LNCAP (cell line): ENCODE data around the gene CACNG8.

ENCODE experiments used
- TF ChIP-seq, protein P1 (sequence below): fragments of 450-650 bp; IDR thresholded peaks from 2 replicates; pipeline ENCODE4 v1.5.1; 2017; ENCODE audit warnings: mild to moderate bottlenecking

CACNG8 gene

DNA sequence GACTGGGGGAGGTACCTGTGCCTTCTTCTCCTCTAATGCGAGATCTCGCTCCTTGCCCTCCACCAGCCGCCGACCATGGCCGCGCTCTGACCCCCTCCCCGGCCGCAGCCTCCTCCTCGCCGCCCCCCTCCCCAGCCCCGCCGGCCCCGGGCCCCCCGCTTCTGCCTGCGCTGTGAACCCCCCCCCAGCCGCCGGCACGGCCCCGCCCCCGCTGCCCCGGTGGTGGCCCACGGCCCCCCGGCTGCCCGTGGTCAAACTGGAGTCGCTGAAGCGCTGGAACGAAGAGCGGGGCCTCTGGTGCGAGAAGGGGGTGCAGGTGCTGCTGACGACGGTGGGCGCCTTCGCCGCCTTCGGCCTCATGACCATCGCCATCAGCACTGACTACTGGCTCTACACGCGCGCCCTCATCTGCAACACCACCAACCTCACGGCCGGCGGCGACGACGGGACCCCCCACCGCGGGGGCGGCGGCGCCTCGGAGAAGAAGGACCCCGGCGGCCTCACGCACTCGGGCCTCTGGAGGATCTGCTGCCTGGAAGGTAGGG lies at the start of gene CACNG8:
Gene CACNG8 (plus strand): TSS at position 51 of the 545 bp plus-strand sequence.
- TF ChIP-seq, protein P1, sequence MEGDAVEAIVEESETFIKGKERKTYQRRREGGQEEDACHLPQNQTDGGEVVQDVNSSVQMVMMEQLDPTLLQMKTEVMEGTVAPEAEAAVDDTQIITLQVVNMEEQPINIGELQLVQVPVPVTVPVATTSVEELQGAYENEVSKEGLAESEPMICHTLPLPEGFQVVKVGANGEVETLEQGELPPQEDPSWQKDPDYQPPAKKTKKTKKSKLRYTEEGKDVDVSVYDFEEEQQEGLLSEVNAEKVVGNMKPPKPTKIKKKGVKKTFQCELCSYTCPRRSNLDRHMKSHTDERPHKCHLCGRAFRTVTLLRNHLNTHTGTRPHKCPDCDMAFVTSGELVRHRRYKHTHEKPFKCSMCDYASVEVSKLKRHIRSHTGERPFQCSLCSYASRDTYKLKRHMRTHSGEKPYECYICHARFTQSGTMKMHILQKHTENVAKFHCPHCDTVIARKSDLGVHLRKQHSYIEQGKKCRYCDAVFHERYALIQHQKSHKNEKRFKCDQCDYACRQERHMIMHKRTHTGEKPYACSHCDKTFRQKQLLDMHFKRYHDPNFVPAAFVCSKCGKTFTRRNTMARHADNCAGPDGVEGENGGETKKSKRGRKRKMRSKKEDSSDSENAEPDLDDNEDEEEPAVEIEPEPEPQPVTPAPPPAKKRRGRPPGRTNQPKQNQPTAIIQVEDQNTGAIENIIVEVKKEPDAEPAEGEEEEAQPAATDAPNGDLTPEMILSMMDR: no peak

DNA sequence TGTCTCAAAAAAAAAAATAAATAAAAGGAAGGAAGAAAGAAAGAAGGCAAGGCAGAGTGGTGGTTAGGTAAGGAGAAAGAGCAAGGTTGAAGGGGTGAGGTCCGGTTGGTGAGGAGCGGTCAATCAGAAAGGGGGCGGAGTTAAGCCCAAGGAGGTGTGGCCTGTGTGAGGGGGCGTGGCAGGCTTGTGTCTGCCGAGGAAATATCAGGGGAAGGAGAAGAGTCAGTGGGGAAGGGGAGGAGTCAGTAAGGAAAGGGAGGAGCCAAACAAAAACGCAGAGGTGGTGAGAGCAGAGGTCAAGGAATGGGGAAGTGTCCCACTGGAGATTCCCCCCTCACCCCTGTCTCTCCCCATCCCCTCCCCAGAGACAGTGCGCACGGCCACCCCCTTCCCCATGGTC lies 47.7 kb upstream of the CACNG8 start:
- TF ChIP-seq, protein P1: no peak

DNA sequence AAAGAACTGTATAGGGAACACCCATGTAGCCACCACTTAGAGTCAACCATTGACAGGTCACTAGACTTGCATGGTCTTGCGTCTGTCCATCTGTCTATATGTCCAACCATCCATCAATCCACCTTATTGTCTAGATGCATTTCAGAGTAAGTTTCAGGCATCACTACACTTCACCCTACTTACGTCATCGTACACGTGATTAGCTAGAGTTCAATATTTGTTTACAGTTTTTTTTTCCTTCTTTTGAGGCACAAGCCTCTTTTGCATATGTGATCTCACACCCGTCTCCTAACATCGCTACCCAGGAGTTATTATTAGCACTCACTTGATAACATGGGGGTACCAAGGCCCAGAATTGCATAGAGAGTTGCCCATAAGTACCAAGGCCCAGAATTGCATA lies 46.7 kb upstream of the CACNG8 start:
- TF ChIP-seq, protein P1: no peak

DNA sequence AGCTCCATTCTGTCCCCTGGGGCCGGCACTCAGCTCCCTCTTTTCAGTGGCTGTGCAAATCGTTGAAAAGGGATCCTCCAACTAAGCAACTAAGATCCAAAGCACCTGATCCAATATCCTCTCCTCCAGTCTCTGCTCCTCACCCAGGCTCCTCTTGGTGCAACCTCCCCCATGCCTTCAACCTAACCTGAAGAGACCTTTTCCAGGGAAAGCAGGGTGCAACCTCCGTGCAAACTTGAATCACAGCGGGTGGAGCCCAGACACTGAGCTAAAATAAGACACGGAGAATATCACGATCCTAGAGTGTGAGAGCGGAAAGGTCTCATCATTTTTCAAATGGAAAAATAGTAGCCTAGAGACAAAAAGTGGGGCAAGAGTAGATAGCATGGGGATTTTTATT lies 45.4 kb upstream of the CACNG8 start:
- TF ChIP-seq, protein P1: no peak

DNA sequence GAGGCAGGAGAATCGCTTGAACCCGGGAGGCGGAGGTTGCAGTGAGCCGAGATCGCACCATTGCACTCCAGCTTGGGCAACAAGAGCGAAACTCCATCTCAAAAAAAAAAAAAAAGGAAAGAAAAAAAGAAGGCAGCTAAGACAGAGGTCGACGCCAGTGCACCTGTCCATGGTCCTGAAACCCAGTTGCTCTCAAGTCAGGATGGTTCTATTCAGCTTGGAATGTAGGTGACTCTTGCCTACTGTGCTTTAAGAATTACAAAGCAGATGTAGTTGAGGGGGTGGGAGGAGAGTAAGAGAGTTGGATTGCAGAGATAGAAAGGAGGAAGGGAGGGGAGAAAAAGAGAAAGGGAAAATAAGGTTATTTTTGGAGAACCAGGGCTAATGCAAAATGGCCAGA lies 35.0 kb upstream of the CACNG8 start:
- TF ChIP-seq, protein P1: no peak

DNA sequence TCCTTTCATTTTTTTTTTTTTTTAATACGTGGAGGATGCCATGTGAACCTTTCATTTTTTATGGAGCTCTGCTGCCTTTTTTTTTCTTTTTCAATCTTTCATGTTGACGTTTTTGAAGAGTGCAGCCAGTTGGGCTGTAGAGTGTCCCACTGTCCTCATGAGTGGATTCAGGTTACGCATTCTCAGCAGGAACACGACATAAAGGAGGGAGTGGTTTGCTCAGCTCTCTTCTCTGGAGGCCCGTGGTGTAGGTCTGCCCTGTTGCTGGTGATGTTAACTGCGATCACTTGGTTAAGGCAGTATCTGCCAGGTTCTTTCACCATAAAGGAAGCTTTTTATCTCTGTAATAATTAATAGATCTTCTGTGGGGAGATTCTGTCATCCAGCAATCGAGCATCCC lies 26.7 kb upstream of the CACNG8 start:
- TF ChIP-seq, protein P1: no peak

DNA sequence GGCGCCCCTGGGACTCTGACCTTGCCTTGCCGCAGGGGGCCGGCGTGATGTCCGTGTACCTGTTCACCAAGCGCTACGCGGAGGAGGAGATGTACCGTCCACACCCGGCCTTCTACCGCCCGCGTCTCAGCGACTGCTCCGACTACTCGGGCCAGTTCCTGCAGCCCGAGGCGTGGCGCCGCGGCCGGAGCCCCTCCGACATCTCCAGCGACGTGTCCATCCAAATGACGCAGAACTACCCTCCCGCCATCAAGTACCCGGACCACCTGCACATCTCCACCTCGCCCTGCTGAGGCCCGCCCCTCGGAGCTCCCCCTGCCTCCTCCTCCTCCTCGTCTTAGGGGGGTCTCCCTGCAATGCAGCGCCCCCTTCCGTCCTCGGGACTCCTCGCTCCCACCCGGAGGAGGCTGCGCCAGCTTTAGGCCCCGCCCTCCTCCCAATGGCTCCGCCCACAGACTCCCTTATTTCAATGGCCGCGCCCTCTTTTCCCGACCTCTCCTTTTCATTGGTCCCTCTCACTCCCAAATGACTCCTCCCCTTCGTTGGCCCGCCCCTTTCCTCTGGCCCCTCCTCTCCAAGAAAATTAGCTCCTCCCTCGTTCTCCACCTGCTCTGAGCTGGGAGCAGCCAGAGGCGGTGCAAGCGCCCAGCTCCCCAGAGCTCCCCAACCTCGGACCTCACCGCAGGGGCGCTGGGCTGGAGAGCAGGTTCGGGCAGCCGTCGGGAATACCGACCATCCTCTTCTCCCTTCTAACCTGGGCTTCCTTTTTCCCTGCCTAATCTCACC lies 20.5 kb upstream of the CACNG8 start:
- TF ChIP-seq, protein P1: no peak
